ENCODE measurements around the gene ZFPM1. TPM values are rescaled to one million over a fixed set of nuclear protein-coding genes. Genes with fewer than 3 reads are reported as not detected.

Gene ZFPM1
- total and polyA plus RNA-seq, 2 of the 8 experiments (the other 6 are each of a cell fraction or from before 2014, with no cell fraction given), result 0.74 to 4.8 TPM

GRCh38 chr16:88570691-88571092 is 117.6 kb downstream of the ZFPM1 start:
- FAIRE-seq, result no peak
- TF ChIP-seq ASH2L (IDR thresholded peaks at IDR 0.05; ENCODE audit: low read length) (no peak), KDM5A (IDR thresholded peaks at IDR 0.05; ENCODE audit: low read length) (no peak), RXRA (IDR thresholded peaks at IDR 0.05; ENCODE audit: insufficient read depth, low read depth, low read length) (no peak), SP2 (IDR thresholded peaks at IDR 0.05; ENCODE audit: low read length) (no peak), YY1 (IDR thresholded peaks at IDR 0.05; ENCODE audit: low read depth, low read length) (no peak), GABPA (IDR thresholded peaks at IDR 0.05; ENCODE audit: borderline replicate concordance, insufficient read depth, low read length) (no peak), RFX5 (IDR thresholded peaks at IDR 0.05; ENCODE audit: borderline replicate concordance, low read depth, low read length) (no peak), CTCF (IDR thresholded peaks at IDR 0.05; ENCODE audit: control extremely low read depth in 1 of 3, insufficient read depth in 1 of 3, low read depth in 1 of 3, low read length in 3 of 3) (no peak), EGR1 (IDR thresholded peaks at IDR 0.05; ENCODE audit: borderline replicate concordance, low read depth, low read length) (no peak), HDAC2 (IDR thresholded peaks at IDR 0.05; ENCODE audit: borderline replicate concordance in 1 of 2, low read depth in 2 of 2, low read length in 2 of 2) (peak in 1 of 2 experiments; percentile 35; a peak in 1 of 4 replicates), FOSL1 (IDR thresholded peaks at IDR 0.05; ENCODE audit: insufficient read depth, low read depth, low read length) (no peak)

More at GRCh38 chr16:88570691-88571092, 117.6 kb downstream of the ZFPM1 start:
- Histone ChIP-seq H2BK120ac (replicated peaks; ENCODE audit: low read depth, low read length) (no peak overlapping the region), H2BK5ac (ENCODE audit: low read depth, low read length) (0 out of 2 replicates have a peak overlapping the region, but pooled peaks have one; percentile 93), H2BK15ac (ENCODE audit: low read length) (no peak overlapping the region), H3K9ac (replicated peaks in 1 of 4; ENCODE audit: extremely low read depth in 1 of 4, low read depth in 3 of 4, low read length in 3 of 4) (peak overlapping the region; percentile 87 to 96 (median 92)), H3K23me2 (ENCODE audit: low read depth, low read length) (peaks cover 8% of the 10 kb centered on the region), H3K36me3 (ENCODE audit: control insufficient read depth in 2 of 4, insufficient read depth in 4 of 4, low read length in 3 of 4) (peaks cover 0 to 12% (median under 1%) of the 10 kb centered on the region in 4 experiments; a peak in 2 of 8 replicates), H3K9me3 (ENCODE audit: insufficient read depth in 2 of 2, low read depth in 1 of 2, low read length in 1 of 2) (no peaks in the 10 kb centered on the region), H2BK12ac (ENCODE audit: low read depth, low read length) (no peak overlapping the region), H3K79me1 (ENCODE audit: low read depth, low read length) (peaks cover 7% of the 10 kb centered on the region), H2AFZ (ENCODE audit: low read length) (no peak overlapping the region), H3K27ac (ENCODE audit: low read depth, low read length) (no peak overlapping the region), H3K14ac (ENCODE audit: insufficient read length) (no peak overlapping the region), H4K5ac (ENCODE audit: insufficient read length, low read depth, low read length) (no peak overlapping the region), H4K8ac (ENCODE audit: extremely low read depth, insufficient read depth, low read length) (peak overlapping the region; percentile 98), H3K4me3 (ENCODE audit: extremely low read depth in 1 of 4, insufficient read depth in 2 of 4, low read depth in 3 of 4, low read length in 4 of 4) (peak overlapping the region; percentile 84 to 99 (median 86)), H3K56ac (replicated peaks; ENCODE audit: insufficient read length, low read depth, low read length) (no peak overlapping the region), H2BK20ac (ENCODE audit: low read length) (no peak overlapping the region), H4K91ac (replicated peaks; ENCODE audit: insufficient read length, low read length) (no peak overlapping the region), H3K27me3 (replicated peaks in 1 of 4; ENCODE audit: control insufficient read depth in 3 of 4, extremely low read depth in 1 of 4, insufficient read depth in 3 of 4, low read length in 3 of 4) (peaks cover 0 to 3% (median 0%) of the 10 kb centered on the region in 4 experiments; a peak in 1 of 7 replicates), H3K18ac (ENCODE audit: extremely low read depth, low read length) (no peak overlapping the region), H3K79me2 (ENCODE audit: control insufficient read depth in 1 of 2, insufficient read depth in 2 of 2, low read length in 2 of 2) (peaks cover 16 to 45% of the 10 kb centered on the region in 2 experiments), H3K4me2 (ENCODE audit: insufficient read depth in 1 of 2, low read depth in 2 of 2, low read length in 2 of 2) (peak overlapping the region; percentile 69 to 79), H3K23ac (ENCODE audit: insufficient read length) (no peak overlapping the region), H2AK5ac (ENCODE audit: low read depth, low read length) (no peak overlapping the region), H4K20me1 (replicated peaks in 1 of 2; ENCODE audit: control insufficient read depth in 1 of 2, insufficient read depth in 2 of 2, low read length in 2 of 2) (peaks cover 6 to 20% of the 10 kb centered on the region in 2 experiments), H3K4ac (replicated peaks; ENCODE audit: insufficient read length, low read depth, low read length) (no peak overlapping the region), H3K4me1 (replicated peaks in 1 of 4; ENCODE audit: control insufficient read depth in 3 of 4, insufficient read depth in 4 of 4, low read length in 3 of 4) (peaks cover 0 to 10% (median 5%) of the 10 kb centered on the region in 4 experiments; a peak in 5 of 7 replicates)
- DNase-seq (ENCODE audit: low read depth in 1 of 2, low spot score in 2 of 2), result no peak
- CTCF ChIA-PET (ENCODE audit: partially characterized antibody), result interaction anchor here (0.8 to 2.0 kb wide), 7 partner anchors 10 to 63 kb away, joined by 3 to 5 read pairs (median 4); no protein-coding TSS in a partner anchor
- WGBS, 2 experiments (ENCODE audit: extremely low coverage in 1 of 2, insufficient coverage in 1 of 2, insufficient read length in 1 of 2, insufficient replicate concordance in 2 of 2, low coverage in 1 of 2, low lambda C conversion rate in 2 of 2, missing lambda C conversion rate in 1 of 2), result 1% methylated on average over 31 of the region's 35 CpGs; no CpG with 5 or more reads in 1 of the 2 experiments
- POLR2A ChIA-PET (ENCODE audit: partially characterized antibody), result interaction anchor here (0.7 to 1.9 kb wide), 8 partner anchors 8 to 443 kb away, joined by 3 to 9 read pairs (median 4); partner anchors contain the start of gene MVD
